GM10266 (cell line): ENCODE data around the gene MYO5C.

Source experiments
- DNase-seq: peaks from one replicate; pipeline ENCODE4 v3.0.0; 2012; ENCODE audit errors: extremely low spot score
- TF ChIP-seq, protein P1 (sequence below): IDR thresholded peaks from 2 replicates; pipeline ENCODE4 v1.5.1; 2012; ENCODE audit warnings: mild to moderate bottlenecking, low read depth; ENCODE audit not compliant: control insufficient read depth, insufficient read depth; ENCODE audit errors: missing control alignments

MYO5C gene

DNA sequence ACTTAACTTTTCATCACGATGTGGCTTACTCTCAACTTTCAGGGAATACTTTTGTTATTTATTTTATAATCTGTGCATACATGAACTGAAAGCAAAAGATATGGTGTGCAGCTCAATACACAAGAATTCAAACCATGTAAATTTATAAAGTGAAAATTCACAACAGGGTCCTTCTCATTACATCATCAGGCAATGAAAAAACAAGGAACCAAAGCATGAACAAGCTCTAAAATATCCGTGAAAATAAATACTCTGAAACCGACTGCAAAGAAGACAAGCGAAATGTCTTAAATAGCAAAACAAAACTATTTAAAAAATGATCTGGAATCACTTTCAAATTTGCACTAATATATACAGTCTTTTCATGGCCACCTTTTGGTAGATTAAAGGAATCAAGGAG lies 133.3 kb downstream of the MYO5C start:
- TF ChIP-seq, protein P1, sequence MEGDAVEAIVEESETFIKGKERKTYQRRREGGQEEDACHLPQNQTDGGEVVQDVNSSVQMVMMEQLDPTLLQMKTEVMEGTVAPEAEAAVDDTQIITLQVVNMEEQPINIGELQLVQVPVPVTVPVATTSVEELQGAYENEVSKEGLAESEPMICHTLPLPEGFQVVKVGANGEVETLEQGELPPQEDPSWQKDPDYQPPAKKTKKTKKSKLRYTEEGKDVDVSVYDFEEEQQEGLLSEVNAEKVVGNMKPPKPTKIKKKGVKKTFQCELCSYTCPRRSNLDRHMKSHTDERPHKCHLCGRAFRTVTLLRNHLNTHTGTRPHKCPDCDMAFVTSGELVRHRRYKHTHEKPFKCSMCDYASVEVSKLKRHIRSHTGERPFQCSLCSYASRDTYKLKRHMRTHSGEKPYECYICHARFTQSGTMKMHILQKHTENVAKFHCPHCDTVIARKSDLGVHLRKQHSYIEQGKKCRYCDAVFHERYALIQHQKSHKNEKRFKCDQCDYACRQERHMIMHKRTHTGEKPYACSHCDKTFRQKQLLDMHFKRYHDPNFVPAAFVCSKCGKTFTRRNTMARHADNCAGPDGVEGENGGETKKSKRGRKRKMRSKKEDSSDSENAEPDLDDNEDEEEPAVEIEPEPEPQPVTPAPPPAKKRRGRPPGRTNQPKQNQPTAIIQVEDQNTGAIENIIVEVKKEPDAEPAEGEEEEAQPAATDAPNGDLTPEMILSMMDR, result no peak
- DNase-seq, result no peak

DNA sequence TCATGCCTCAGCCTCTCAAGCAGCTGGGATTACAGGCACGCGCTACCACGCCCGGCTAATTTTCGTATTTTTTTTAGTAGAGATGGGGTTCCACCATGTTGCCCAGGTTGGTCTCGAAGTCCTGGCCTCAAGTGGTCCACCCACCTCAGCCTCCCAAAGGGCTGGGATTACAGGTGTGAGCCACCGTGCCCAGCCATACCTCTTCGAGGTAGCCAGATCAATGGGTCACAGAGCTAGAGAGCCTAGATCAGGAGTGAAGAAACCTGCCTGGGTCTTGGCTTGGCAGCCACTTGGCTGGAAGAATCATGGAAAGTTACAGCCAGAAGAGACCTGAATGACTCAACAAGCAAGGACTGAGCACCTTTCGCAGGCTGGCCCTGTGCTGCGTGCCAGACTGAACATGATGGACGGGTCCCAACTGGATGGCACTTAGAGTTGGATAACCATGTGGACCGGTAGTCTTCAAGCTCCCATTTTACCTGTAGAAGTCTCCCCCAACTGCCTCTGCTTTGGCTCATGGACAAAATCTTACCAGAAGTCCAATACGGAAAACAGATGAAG lies 134.1 kb downstream of the MYO5C start:
- TF ChIP-seq, protein P1, result no peak
- DNase-seq, result no peak

DNA sequence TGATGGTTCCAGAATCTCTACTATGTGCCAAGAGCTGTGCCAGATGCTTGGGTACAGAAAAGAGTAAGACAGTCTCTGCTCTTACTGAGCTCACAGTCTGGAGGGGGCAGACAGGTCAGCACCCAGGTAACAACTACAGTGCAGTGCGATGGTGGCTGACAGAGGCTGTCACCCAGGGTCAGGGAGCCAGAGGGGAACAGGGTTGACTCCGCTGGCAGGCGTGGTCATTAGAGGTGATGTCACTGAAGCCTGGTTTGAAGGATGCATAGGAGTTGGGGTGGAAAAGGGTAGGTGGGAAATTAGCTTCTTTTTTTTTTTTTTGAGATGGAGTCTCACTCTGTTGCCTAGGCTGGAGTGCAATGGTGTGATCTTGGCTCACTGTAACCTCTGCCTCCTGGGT lies 136.0 kb downstream of the MYO5C start:
- no peak for DNase-seq
- TF ChIP-seq, protein P1, result no peak

DNA sequence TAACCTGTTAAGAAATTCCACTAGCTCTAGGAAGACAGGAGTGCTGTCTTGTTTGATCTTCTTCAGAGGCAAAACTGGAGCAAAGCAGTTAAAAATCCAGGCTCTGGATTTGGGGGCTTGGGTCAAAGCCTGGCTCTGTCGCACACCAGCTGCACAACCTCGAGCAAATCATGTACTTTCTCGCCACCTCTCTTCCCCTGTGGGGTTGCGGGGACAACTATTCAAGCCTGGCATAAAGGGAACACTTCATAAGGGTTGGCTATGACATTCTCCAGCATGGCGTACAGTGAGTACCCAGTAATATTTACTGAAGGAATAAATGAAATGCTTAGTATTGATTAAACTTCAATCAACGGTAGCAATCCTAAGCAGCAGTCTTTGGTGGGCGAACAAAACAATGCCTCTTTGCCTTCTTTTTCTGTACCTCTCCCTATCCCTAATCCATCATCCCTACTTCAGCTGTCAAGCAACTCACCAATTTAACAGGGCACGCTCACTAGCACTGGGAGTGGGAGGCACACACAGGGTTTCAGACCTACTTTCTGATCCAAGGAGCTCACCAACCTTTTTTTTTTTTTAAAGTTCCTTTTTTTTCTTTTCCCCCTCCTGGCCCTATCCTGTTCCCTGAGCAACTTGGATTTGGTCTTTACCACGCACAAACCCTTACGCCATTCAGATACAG lies 137.4 kb downstream of the MYO5C start:
- TF ChIP-seq, protein P1, result no peak
- DNase-seq, result no peak

DNA sequence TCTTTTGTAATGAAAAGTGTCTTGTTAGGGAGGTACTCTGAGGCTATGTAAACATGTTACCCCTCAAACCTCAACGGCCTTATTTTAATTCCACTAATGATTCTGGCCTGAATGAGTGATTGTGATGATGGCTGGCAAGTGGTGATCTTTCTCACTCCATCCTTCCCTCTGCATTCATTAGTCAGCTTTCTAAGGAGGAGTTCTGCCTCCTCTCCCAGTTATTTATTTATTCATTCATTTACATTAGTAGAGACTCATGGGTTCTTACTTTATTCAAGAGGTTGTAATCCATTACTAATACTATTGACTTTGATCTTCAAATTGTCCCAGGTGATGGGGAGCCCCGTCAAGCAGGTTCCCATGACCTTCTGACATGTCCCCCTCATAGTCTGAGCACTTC lies 139.7 kb downstream of the MYO5C start:
- no peak for DNase-seq
- TF ChIP-seq, protein P1, result no peak

DNA sequence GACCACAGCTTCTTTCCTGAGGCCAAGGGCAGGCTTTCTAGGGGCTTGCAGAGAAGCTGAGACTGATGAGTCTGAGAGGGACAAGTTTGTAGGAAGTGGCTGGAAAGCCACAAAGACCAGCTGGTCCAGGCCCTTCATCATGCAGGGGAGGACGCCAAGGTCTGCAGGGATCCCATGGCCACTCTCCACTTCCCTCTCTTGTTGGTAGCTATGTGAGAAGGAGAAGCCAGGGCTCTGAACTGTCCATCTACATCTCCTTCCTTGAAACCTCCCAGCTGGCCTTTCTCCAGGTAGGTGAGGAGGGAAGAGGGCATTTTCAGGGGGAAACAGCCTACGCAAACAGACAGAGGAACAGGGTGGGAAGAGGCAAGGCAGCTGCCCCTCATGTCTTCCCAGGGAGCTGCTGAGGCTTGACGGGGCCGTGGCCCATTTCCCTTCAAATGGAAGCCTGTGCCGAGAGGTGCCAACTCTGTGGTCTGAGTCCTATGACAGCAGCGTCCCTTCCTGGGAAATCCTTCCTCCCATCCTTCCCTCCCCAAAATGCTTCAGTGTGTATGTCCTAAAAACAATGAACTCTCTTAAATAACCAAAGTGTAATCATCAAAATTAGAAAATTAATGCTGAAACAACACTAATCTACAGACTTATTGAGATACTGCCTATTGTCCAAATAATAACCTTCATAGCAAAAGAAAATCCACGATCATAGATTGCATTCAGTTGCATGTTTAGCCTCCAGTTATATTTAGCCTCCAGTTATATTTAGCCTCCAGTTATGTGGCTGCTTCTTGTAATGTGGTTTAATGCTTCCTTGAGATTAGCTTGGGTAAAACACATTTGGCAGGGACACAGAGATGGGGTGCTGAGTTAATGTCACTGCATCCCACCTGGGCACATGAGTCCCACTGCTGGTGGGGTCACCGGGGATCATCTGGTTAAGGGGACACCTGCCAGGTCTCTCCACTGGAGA lies 140.4 kb downstream of the MYO5C start:
- TF ChIP-seq, protein P1, result no peak
- DNase-seq, result no peak
